ENCODE results near the gene RXRG.
"Not testable (repeated sequence)": the region's sequence is repeated elsewhere in the genome, so short reads cannot be mapped to it uniquely, and the experiment has no call there.

Gene RXRG
- total RNA-seq = 0 reads per million in 4 experiments

DNA sequence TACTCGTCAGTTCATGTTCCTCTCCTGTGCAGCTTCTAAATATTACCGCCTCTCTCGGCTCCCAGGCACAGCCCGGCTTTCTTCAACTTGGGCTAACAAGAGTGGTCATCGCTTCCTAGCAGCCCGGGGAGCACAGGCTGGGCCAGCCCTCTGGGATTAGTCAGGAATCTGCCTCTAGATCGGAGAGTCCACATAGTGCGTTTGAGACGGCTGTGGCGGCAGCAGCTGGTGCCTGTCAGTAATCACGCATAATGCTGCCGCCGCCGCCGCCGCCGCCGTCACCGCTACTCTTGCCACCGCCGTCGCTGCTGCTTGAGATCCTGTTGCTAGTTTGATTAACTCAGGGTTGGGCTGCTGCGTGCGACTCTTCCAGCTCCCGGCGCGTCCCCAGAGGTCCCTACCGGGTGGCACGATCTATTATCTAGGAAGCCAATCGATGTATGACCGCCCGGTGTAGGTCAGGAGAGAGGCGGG, at the start of gene RXRG:
Gene RXRG (minus strand): TSS at position 230 of the 474 bp plus-strand sequence. CDS start 233 bp downstream, outside the sequence.
- DNase-seq = no peak

- no peak for DNase-seq
These were observed 48.0 kb upstream of the RXRG start for GRCh38 chr1:165492845-165493373.

DNA sequence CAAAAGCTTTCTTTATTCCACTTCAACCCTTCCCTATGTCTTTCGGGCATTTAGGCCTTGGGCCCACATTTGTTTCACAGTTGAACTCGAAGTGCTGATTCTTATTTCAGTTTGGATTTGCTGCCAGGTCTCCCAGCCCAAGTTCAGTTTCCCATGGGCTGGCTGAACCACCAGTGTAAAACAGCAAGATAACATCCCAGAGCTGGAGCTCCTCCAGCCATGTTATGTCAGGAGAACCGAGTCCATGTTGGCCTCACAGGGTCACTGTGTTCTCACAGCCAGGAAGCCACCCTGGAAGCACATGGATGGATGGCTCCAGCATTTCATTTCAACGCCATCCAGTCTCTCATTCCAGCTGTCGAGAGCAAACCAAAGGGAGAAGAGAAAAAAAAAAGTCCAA, 45.2 kb upstream of the RXRG start:
- no peak for DNase-seq

DNA sequence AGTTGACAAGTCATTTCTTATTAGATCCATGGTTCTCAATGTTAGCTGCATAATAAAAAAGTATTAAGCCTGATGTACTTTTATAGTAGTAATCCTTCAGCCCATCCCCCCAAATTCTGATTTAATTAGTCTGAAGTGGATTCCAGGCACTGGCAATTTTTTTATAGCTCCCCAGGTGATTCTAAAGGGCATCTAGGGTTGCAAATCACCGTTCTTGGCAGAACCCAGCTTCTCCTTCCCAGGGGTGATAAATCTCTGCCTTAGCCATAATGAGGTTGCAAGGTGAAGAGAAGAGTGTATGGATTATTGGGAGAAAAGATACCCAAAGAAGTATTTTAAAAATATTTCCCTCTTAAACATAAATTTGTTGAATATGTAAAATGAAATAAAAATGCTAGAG, 43.0 kb upstream of the RXRG start:
- no peak for DNase-seq

- no peak for DNase-seq
These were observed 41.7 kb upstream of the RXRG start for GRCh38 chr1:165486663-165487062.

- no peak for DNase-seq
These were observed 40.8 kb upstream of the RXRG start for GRCh38 chr1:165485716-165486115.

DNA sequence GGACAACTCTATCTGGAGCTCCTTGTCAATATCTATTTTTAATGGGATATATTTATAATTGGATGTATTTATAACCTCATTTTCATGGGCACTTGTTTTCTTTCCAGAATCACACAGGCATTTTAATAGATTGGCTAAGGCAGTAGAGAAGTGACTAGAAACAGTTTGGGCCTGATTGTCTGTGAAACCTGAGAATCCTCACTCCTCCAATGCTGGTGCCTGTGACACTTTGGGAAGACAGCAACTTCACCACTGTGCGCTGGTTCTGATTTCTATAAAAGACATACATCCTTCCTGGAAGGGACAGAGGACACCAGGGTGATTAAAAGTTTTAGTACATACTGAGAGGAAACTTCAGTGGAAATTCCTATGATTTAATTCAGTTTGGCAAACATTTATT, 39.6 kb upstream of the RXRG start:
- no peak for DNase-seq

- DNase-seq = no peak
These were observed 38.5 kb upstream of the RXRG start for GRCh38 chr1:165483412-165483811.

DNA sequence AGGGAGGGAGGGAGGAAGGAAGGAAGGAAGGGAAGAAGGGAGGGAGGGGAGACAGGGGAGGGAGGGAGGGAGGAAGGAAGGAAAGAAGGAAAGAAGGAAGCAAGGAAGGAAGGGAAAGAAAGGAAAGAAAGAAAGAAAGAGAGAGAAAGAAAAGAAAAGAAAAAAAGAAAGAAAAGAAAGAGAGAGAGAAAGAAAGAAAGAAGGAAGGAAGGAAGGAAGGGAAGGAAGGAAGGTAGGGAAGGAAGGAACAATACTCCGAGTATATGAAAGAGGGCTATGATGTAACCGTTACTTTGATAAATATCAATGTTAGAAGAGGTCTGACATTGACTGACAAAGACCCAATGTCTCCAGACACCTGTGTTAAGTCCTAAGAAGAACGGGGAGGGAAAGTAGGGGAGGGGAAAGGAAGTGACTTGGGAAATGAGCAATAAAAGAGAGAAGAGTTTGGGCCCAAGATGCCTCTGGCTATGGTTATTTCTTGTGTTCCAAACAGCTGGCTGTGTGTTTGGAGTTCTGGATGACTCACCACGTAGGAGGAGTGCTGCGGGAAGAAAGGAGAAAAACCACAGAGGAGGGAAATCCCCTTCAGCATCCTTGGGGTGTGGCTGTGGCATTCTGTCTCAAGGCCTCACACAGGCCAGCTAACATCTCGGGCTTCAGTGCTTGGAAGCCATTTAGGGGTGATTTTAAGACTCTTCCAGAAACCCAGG, 37.0 kb upstream of the RXRG start:
- no peak for DNase-seq

DNA sequence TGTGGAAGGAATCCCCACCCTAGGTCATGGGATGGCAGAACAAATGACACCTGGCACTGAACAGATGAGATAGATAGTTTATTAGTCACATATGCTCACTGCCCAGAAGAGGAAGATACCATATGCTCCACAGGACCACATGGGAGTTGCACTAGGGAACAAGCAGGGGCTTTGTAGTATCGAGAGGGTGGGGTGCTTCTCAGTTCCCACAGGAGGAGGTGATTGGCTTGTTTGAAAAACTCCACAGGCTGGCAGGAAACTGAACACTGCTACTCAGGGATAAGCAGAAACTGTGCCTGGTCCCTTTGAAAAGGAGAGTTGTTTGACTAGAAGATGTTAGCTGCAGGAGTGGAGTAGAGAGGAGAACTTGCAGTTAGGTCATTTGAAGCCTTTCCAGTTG, 31.9 kb upstream of the RXRG start:
- DNase-seq = no peak

DNA sequence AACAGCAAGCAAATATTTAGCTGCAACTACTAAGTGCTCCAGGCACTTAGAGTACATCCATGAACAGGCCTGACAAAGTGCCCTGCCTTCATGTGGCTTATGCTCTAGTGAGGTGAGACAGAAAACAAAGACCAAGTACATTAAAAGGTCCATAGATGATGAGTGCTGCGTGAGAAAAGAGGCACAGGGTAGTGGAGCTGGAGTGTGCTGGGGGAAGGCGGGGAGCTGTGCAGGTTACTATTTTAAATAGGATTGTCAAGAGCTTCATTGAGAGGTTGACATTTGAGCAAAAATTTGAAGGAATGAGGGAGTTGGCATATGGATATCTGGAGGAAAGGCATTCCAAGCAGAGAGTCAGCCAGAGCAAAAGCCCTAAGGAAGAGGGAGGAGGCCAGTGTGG, 29.3 kb upstream of the RXRG start:
- DNase-seq = no peak

- no peak for DNase-seq
These were observed 28.2 kb upstream of the RXRG start for GRCh38 chr1:165473081-165473480.

- no peak for DNase-seq
These were observed 23.9 kb upstream of the RXRG start for GRCh38 chr1:165468726-165469249.

- no peak for DNase-seq
These were observed 23.3 kb upstream of the RXRG start for GRCh38 chr1:165468253-165468652.

- DNase-seq = no peak
These were observed 22.8 kb upstream of the RXRG start for GRCh38 chr1:165467706-165468105.

- DNase-seq = no peak
These were observed 19.1 kb upstream of the RXRG start for GRCh38 chr1:165463978-165464377.

DNA sequence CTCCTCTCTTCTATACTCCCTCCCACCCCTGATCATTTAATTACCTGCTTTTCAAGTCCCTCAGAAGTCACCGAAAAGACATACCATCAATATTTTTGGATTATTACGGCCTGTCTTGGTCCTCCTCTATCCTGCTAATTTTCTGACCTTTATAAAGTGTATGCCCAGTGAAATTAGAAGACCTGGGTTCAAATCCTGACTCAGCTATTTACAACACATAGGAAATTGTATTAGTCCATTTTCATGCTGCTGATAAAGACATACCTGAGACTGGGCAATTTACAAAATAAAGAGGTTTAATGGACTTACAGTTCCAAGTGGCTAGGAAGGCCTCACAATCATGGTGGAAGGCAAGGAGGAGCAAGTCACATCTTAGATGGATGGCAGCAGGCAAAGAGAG, 14.8 kb upstream of the RXRG start:
- DNase-seq = not testable (repeated sequence)

DNA sequence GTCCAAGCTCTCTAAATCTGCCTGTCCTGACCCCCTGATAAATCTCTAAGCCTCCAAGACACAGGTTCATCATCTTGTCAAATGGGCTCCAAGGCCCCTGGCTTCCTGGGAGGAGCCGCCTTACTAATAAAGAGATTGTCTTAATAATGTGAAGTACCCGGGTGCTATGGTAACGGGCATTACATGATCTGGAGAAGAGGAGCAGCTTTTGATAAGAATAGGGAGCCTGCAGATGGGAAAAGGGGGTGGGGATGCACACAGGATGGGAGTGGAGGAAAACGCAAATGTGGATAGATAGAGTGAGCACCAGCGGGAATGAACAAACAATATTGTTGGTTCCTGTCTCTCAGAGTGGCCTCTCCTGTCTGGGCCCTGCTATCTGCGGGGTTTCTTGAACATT, 11.9 kb upstream of the RXRG start:
- DNase-seq = no peak

- DNase-seq = no peak
These were observed 11.2 kb upstream of the RXRG start for GRCh38 chr1:165456114-165456513.

- no peak for DNase-seq
These were observed 10.2 kb upstream of the RXRG start for GRCh38 chr1:165455111-165455510.

DNA sequence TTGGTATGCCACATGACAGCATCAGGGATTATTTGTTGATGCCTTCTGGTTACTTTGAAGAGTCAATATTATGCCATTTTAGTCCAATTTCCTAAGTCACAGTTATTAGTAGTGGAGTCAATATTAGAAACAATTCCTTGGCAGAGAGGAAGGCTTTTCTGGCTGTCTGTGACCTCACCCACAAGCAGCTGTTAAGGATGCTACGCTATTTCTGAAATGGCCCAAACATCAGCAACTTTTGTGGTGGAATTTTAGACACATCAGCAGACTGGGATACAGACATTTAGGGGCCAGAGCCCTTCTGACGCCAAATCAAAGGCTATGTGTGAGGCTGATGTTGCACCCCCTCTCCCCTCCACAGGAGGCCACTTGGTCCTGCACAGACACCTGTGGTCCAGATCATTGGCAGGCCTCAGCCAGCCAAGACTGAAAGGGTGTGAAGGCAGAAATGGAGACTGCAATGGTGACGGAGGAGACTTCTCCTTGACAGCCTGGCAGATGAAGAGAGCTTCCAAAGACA, 9.2 kb upstream of the RXRG start:
- no peak for DNase-seq

DNA sequence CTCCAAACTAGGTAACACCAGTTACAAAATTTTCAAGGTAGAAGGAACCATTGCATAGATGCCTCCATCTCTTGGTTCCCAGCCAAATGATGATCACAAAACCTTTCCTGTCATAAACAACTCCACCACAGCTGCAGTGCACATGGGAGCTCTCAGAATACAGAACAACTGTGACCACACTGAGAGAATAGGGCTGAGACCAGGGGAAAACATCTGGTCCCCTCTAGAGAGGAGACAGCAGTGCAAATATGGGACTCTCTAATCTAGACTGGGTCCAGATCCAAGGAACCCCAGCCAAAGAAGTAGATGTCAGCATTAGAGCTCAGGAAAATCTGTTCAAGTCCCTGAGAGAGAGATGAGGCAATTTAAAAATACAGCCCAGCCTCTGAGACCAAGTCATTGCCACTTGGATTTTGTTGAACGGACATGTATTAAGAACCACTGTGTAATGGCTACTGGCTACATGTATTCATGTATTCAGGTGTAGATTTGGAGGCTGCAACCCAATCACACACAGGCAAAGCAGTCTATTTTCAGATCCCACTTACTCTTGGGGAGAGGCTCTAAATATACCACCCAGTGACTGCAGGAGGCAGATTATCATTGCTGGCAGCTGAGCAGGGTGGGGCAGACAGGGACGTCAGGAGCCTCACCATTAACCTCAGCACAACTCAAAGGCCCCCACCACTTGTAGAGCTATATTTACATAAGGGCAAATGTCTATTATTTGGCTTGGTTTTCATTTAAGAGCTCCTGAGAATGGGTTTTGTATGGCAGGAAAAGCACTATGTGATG, 7.6 kb upstream of the RXRG start:
- DNase-seq = no peak

- DNase-seq = no peak
These were observed 6.8 kb upstream of the RXRG start for GRCh38 chr1:165451691-165452090.
